GM12878 (cell line): ENCODE data around the gene TTC32. TPM values are rescaled to one million over a fixed set of nuclear protein-coding genes. Genes with fewer than 3 reads are reported as not detected.

Source experiments
- ATAC-seq: fragments of 200-7000 bp; cut with Tn5 transposase; 3 replicates; pipeline ENCODE4 v1.9.1; 2020; ENCODE audit warnings: mild to moderate bottlenecking, moderate library complexity
- BruUV-seq: library from RNA; stranded (reverse); fragments of 400-500 nt; replicated peaks from 2 replicates; lab custom pipeline; 2021; lab: Mats Ljungman, UMichigan
- CTCF ChIA-PET: fragments of 300-600 bp; sonication (Branson Sonifier 250); formaldehyde crosslinking; extraction: SDS; loops from one replicate; lab custom pipeline; 2021; ENCODE audit warnings: inconsistent platforms; lab: Yijun Ruan, JAX
- POLR2A ChIA-PET: fragments of 350-600 bp; formaldehyde crosslinking; extraction: SDS; loops from one replicate; lab custom pipeline; 2021; ENCODE audit warnings: inconsistent platforms; lab: Charles Lee
- RAD21 ChIA-PET: fragments of 300-600 bp; sonication (Branson Sonifier 250); formaldehyde crosslinking; loops from one replicate; lab custom pipeline; 2023; ENCODE audit warnings: antibody characterized with exemption; ENCODE audit not compliant: unreplicated experiment; lab: Charles Lee
- SMC1A ChIA-PET: fragments of 300-600 bp; sonication (Branson Sonifier 250); formaldehyde crosslinking; loops from one replicate; lab custom pipeline; 2023; ENCODE audit not compliant: unreplicated experiment, uncharacterized antibody; lab: Charles Lee
- DNase-seq: peaks from one replicate; pipeline ENCODE4 v3.0.0-alpha.2; 2011; ENCODE audit warnings: low read depth, low spot score
- FAIRE-seq: peaks from 3 replicates; lab custom pipeline; 2011; peaks lifted over from hg19 to GRCh38; lab: Jason Lieb, UNC
- H2AFZ ChIP-seq: 2 replicates; pipeline ENCODE4 v1.6.0; 2011; ENCODE audit warnings: low read depth, low read length, control low read depth; ENCODE audit not compliant: control insufficient read depth
- H3K27ac ChIP-seq: 2 replicates; pipeline ENCODE4 v1.5.1; 2011; ENCODE audit warnings: control low read depth; ENCODE audit not compliant: control insufficient read depth, insufficient read depth
- H3K27me3 ChIP-seq, 2 experiments: replicated peaks in 1 of 2; 2 replicates each; pipeline versions ENCODE4 v1.6.0 to v1.6.1; 2011; ENCODE audit warnings: low read length in 1 of 2; ENCODE audit not compliant: control insufficient read depth in 2 of 2, insufficient read depth in 2 of 2
- H3K36me3 ChIP-seq, 2 experiments: 2 replicates each; pipeline ENCODE4 v1.5.1; 2011; ENCODE audit warnings: low read length in 1 of 2; ENCODE audit not compliant: control insufficient read depth in 2 of 2, insufficient read depth in 2 of 2
- H3K4me1 ChIP-seq: 2 replicates; pipeline ENCODE4 v1.6.1; 2011; ENCODE audit warnings: mild to moderate bottlenecking, low read length, moderate library complexity, mixed read lengths; ENCODE audit not compliant: control insufficient read depth, insufficient read depth
- H3K4me2 ChIP-seq: 2 replicates; pipeline ENCODE4 v1.6.0; 2011; ENCODE audit warnings: control low read depth; ENCODE audit not compliant: control insufficient read depth, insufficient read depth
- H3K4me3 ChIP-seq: fragments of 200-600 bp; sonication (generic); 2 replicates; pipeline ENCODE4 v1.5.1; 2016
- H3K79me2 ChIP-seq: 2 replicates; pipeline ENCODE4 v1.6.0; 2011; ENCODE audit warnings: low read length; ENCODE audit not compliant: control insufficient read depth, insufficient read depth
- H3K9ac ChIP-seq: 2 replicates; pipeline ENCODE4 v1.8.0; 2011; ENCODE audit warnings: low read length, control low read depth, mixed read lengths; ENCODE audit not compliant: control insufficient read depth, insufficient read depth
- H3K9me3 ChIP-seq: replicated peaks from 3 replicates; pipeline ENCODE4 v1.5.1; 2011; ENCODE audit warnings: mild to moderate bottlenecking, low read length; ENCODE audit not compliant: control insufficient read depth, insufficient read depth
- H4K20me1 ChIP-seq: 2 replicates; pipeline ENCODE4 v1.6.0; 2011; ENCODE audit not compliant: control insufficient read depth, insufficient read depth
- BCL3 ChIP-seq: IDR thresholded peaks from 2 replicates; pipeline ENCODE4 v1.6.1; 2011; ENCODE audit warnings: borderline replicate concordance, low read depth, mild to moderate bottlenecking, moderate library complexity, low read length; ENCODE audit not compliant: insufficient read depth, poor library complexity, severe bottlenecking
- CEBPZ ChIP-seq: fragments of 150-350 bp; IDR thresholded peaks from 2 replicates; pipeline ENCODE4 v1.6.1; 2016; ENCODE audit warnings: low read depth, low read length
- DPF2 ChIP-seq: fragments of 450-650 bp; IDR thresholded peaks from 2 replicates; pipeline ENCODE4 v1.6.1; 2017; ENCODE audit warnings: mild to moderate bottlenecking
- ETV6 ChIP-seq, 2 experiments: fragments of 450-650 bp in 1 of 2; IDR thresholded peaks in 1 of 2; conservative IDR thresholded peaks in 1 of 2; 2 replicates each; pipeline ENCODE4 v1.6.1; 2014; ENCODE audit warnings: antibody characterized with exemption in 1 of 2, borderline replicate concordance in 1 of 2, low read depth in 1 of 2, mild to moderate bottlenecking in 1 of 2, moderate library complexity in 1 of 2
- FOS ChIP-seq: IDR thresholded peaks from 3 replicates; pipeline ENCODE4 v1.6.1; 2011; ENCODE audit warnings: borderline replicate concordance; ENCODE audit not compliant: insufficient read length; ENCODE audit errors: extremely low read depth
- TCF12 ChIP-seq: IDR thresholded peaks from 2 replicates; pipeline ENCODE4 v1.6.1; 2011; ENCODE audit warnings: low read depth, mild to moderate bottlenecking, low read length
- ZNF207 ChIP-seq: fragments of 450-650 bp; IDR thresholded peaks from 2 replicates; pipeline ENCODE4 v1.6.1; 2014; ENCODE audit warnings: antibody characterized with exemption, mild to moderate bottlenecking, borderline replicate concordance
- WGBS: methylation state at CpG from one replicate; pipeline ENCODE4 v1.1.6; 2016; ENCODE audit warnings: low lambda C conversion rate; ENCODE audit not compliant: insufficient replicate concordance, insufficient coverage; ENCODE audit errors: missing lambda C conversion rate; 5-methylcytosine and 5-hydroxymethylcytosine counted together
- in situ Hi-C: fragments of 300-500 bp; cut with MboI; formaldehyde crosslinking; loops from 9 replicates; pipeline ENCODE4 v1.14.3; 2018; ENCODE audit warnings: mixed read lengths
- intact Hi-C: fragments of 100-400 bp; cut with micrococcal nuclease; formaldehyde crosslinking; loops from one replicate; pipeline ENCODE4 v1.14.2; 2022; ENCODE audit not compliant: unreplicated experiment
- polyA plus RNA-seq, 11 experiments: library from polyadenylated mRNA; depleted of rRNA in 4 of 11; unstranded in 6 of 11; stranded (reverse) in 5 of 11; fragments of >200 nt; fragmentation: Nextera tagmentation in 4 of 11; fragmentation: Illumina TruSeq in 1 of 11; extraction: Ambion mirVana in 4 of 11; extraction: Trizol in 1 of 11; gene quantifications; 1 replicate in 1 of 11; 2 replicates in 10 of 11; pipeline versions ENCODE4 v1.2.1 to v1.2.3, GENCODE V29; 2011 to 2016; ENCODE audit warnings: inconsistent platforms in 2 of 11, missing spikeins in 2 of 11, low read depth in 1 of 11
- total RNA-seq, 4 experiments: library from RNA; depleted of rRNA in 3 of 4; stranded (reverse); fragments of >200 nt in 3 of 4; fragmentation: Illumina TruSeq in 1 of 4; extraction: Trizol in 1 of 4; gene quantifications; 2 replicates each; pipeline versions ENCODE4 v1.2.1 to v1.2.3, GENCODE V29; 2013 to 2021
- TF ChIP-seq, protein P1 (sequence below): IDR thresholded peaks from 2 replicates; pipeline ENCODE4 v1.6.1; 2012; ENCODE audit warnings: mild to moderate bottlenecking, low read depth, low read length

TTC32 gene
- total and polyA plus RNA-seq, 10 of the 15 experiments (the other 5 are each of a cell fraction or from before 2014, with no cell fraction given), result 11.1 to 30.0 (median 19.7) TPM

DNA sequence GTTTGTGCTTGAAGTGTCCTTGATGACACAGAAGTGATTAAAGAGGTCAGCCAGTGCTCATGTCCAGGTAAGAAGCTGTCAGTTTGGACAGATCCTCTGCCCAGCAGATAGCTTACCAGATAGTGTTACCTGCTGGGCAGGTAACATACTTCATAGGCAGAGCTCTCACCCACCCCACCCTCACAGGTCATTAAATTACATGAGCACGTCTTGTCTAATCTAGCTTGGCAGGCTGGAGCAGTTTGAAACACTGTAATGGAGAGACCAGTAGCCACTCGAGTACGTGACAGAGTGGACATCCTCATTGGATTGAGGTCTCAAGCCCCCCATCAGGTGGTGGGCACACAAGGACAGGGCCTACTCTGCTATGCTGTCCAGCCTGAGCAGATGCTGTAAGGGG is 27.1 kb downstream of the TTC32 start:
- BruUV-seq, result no TSS peak
- no peak for FAIRE-seq
- RAD21 ChIA-PET, result no interaction called here
- in situ Hi-C loops, result no loop called here
- no peak overlapping the region for H2AFZ ChIP-seq
- H3K9me3 ChIP-seq, result no peaks in the 10 kb centered on the region
- no peaks in the 10 kb centered on the region for H3K79me2 ChIP-seq
- H3K27ac ChIP-seq, result no peak overlapping the region
- SMC1A ChIA-PET, result interaction anchor here (0.8 to 1.4 kb wide), 3 partner anchors 10 to 23 kb away, joined by 3 to 4 read pairs (median 3); no protein-coding TSS in a partner anchor
- DNase-seq, result no peak
- H3K4me3 ChIP-seq, result no peak overlapping the region
- CTCF ChIA-PET, result no interaction called here
- WGBS, result 81% methylated on average over 3 of the region's 3 CpGs
- H4K20me1 ChIP-seq, result no peaks in the 10 kb centered on the region; the same call in 1 of the 2 replicates
- POLR2A ChIA-PET, result interaction anchor here (0.5 kb wide), 1 partner anchor 691 kb away, joined by 3 read pairs; no protein-coding TSS in a partner anchor
- no peak for ATAC-seq
- H3K9ac ChIP-seq, result no peak overlapping the region
- no peaks in the 10 kb centered on the region for H3K27me3 ChIP-seq
- TF ChIP-seq BCL3, result no peak
- TF ChIP-seq TCF12, result no peak
- TF ChIP-seq ETV6 (conservative IDR thresholded peaks at IDR 0.05 in 1 of 2, IDR thresholded peaks at IDR 0.05 in 1 of 2; ENCODE audit: borderline replicate concordance in 1 of 2, low read depth in 1 of 2), result no peak
- TF ChIP-seq, protein P1, sequence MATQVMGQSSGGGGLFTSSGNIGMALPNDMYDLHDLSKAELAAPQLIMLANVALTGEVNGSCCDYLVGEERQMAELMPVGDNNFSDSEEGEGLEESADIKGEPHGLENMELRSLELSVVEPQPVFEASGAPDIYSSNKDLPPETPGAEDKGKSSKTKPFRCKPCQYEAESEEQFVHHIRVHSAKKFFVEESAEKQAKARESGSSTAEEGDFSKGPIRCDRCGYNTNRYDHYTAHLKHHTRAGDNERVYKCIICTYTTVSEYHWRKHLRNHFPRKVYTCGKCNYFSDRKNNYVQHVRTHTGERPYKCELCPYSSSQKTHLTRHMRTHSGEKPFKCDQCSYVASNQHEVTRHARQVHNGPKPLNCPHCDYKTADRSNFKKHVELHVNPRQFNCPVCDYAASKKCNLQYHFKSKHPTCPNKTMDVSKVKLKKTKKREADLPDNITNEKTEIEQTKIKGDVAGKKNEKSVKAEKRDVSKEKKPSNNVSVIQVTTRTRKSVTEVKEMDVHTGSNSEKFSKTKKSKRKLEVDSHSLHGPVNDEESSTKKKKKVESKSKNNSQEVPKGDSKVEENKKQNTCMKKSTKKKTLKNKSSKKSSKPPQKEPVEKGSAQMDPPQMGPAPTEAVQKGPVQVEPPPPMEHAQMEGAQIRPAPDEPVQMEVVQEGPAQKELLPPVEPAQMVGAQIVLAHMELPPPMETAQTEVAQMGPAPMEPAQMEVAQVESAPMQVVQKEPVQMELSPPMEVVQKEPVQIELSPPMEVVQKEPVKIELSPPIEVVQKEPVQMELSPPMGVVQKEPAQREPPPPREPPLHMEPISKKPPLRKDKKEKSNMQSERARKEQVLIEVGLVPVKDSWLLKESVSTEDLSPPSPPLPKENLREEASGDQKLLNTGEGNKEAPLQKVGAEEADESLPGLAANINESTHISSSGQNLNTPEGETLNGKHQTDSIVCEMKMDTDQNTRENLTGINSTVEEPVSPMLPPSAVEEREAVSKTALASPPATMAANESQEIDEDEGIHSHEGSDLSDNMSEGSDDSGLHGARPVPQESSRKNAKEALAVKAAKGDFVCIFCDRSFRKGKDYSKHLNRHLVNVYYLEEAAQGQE, result no peak
- TF ChIP-seq ZNF207, result no peak
- TF ChIP-seq CEBPZ, result no peak
- no peak for TF ChIP-seq DPF2
- no peak for TF ChIP-seq FOS
- no peak overlapping the region for H3K4me2 ChIP-seq
- no peaks in the 10 kb centered on the region for H3K4me1 ChIP-seq
- no peaks in the 10 kb centered on the region for H3K36me3 ChIP-seq
- intact Hi-C loops, result no loop called here
